Spinal cord (tissue), 10 donors: ENCODE data around the gene KCNMB4. TPM values are rescaled to one million over a fixed set of nuclear protein-coding genes. Genes with fewer than 3 reads are reported as not detected.

Experiments used
- DNase-seq, 6 donors: peaks; one replicate each; pipeline versions ENCODE4 v3.0.0 to v3.0.0-alpha.2; 2013 to 2015; ENCODE audit warnings: low spot score in 6 of 6, low read depth in 4 of 6
- H3K27ac ChIP-seq: one replicate; pipeline ENCODE4 v1.5.1; 2013; ENCODE audit warnings: low read depth, low read length, control low read depth
- H3K27me3 ChIP-seq: one replicate; pipeline ENCODE4 v1.6.1; 2013; ENCODE audit warnings: low read length; ENCODE audit not compliant: control insufficient read depth, insufficient read depth
- H3K36me3 ChIP-seq: one replicate; pipeline ENCODE4 v1.6.1; 2013; ENCODE audit warnings: low read length; ENCODE audit not compliant: control insufficient read depth, insufficient read depth
- H3K4me1 ChIP-seq: one replicate; pipeline ENCODE4 v1.6.1; 2013; ENCODE audit warnings: low read length; ENCODE audit not compliant: control insufficient read depth, insufficient read depth
- H3K4me3 ChIP-seq: one replicate; pipeline ENCODE4 v1.5.1; 2013; ENCODE audit warnings: low read depth, low read length, control low read depth
- H3K9me3 ChIP-seq: one replicate; pipeline ENCODE4 v1.6.1; 2013; ENCODE audit warnings: low read length; ENCODE audit not compliant: control insufficient read depth, insufficient read depth
- WGBS: methylation state at CpG from one replicate; pipeline ENCODE4 v1.1.5; 2013; ENCODE audit warnings: missing lambda C conversion rate; ENCODE audit not compliant: insufficient coverage; 5-methylcytosine and 5-hydroxymethylcytosine counted together
- polyA plus RNA-seq, 2 donors: library from polyadenylated mRNA; unstranded; fragments of 120-200 nt; gene quantifications; one replicate each; pipeline ENCODE4 v1.2.1, GENCODE V29; 2013; ENCODE audit not compliant: insufficient read length in 2 of 2
- small RNA-seq: library from RNA; depleted of rRNA; stranded (forward); fragments of <200 nt; gene quantifications from one replicate; pipeline ENCODE3, GENCODE V24; 2014; ENCODE audit warnings: low replicate concordance
- total RNA-seq, 2 donors: library from RNA; depleted of rRNA in 1 of 2; stranded (reverse); fragments of 120-200 nt in 1 of 2; fragments of >200 nt in 1 of 2; gene quantifications; one replicate each; pipeline versions ENCODE4 v1.2.3 to v1.2.4, GENCODE V29; 2013 to 2014
- donor health status: healthy.

KCNMB4 gene
- total and polyA plus RNA-seq, 4 donors, result 14.0 to 42.1 (median 30.5) TPM

GRCh38 chr12:70482764-70483163 lies 116.7 kb downstream of the KCNMB4 start:
- no peak for DNase-seq
- no peak overlapping the region for H3K27ac ChIP-seq
- no peaks in the 10 kb centered on the region for H3K27me3 ChIP-seq
- no peaks in the 10 kb centered on the region for H3K4me1 ChIP-seq
- no peaks in the 10 kb centered on the region for H3K36me3 ChIP-seq
- H3K4me3 ChIP-seq, result no peak overlapping the region
- WGBS, result no CpG with 5 or more reads among the region's 1 CpG
- H3K9me3 ChIP-seq, result no peaks in the 10 kb centered on the region

Small RNA genes within 50 kb of the gene (small RNA-seq; reads per million reads assigned to genes)
- not detected for gene RNU4-65P

Other genes starting within 250 kb of the KCNMB4 start
- 100 to 1,000 TPM; 123 to 155 TPM for gene CNOT2, start 122.9 kb upstream of the KCNMB4 start, total RNA-seq
- gene CNOT2, start 122.9 kb upstream of the KCNMB4 start, polyA plus RNA-seq, result 10 to 100 TPM; 72.9 to 81.2 TPM